DND-41 (cell line): ENCODE results near the gene ECM1.

Source experiments
- ATAC-seq: fragments of 200-7000 bp; cut with Tn5 transposase; 3 replicates; pipeline ENCODE4 v1.9.1; 2021; ENCODE audit warnings: low read depth; ENCODE audit not compliant: insufficient read depth
- DNase-seq: peaks from one replicate; pipeline ENCODE4 v3.0.0-alpha.2; 2020
- H2AFZ ChIP-seq: 2 replicates; pipeline ENCODE4 v1.6.0; 2012; ENCODE audit warnings: low read depth, low read length
- H3K27ac ChIP-seq: 2 replicates; pipeline ENCODE4 v1.5.1; 2012; ENCODE audit warnings: low read length, inconsistent platforms
- H3K27me3 ChIP-seq: fragments of 200-600 bp; sonication (generic); 2 replicates; pipeline ENCODE4 v1.6.0; 2012; ENCODE audit warnings: low read length, mild to moderate bottlenecking, inconsistent platforms; ENCODE audit not compliant: insufficient read depth, poor library complexity
- H3K36me3 ChIP-seq: 2 replicates; pipeline ENCODE4 v1.5.1; 2012; ENCODE audit warnings: low read length, inconsistent platforms; ENCODE audit not compliant: insufficient read depth
- H3K4me1 ChIP-seq: 2 replicates; pipeline ENCODE4 v1.5.1; 2012; ENCODE audit warnings: mild to moderate bottlenecking, low read length; ENCODE audit not compliant: insufficient read depth
- H3K4me2 ChIP-seq: 2 replicates; pipeline ENCODE4 v1.6.0; 2012; ENCODE audit warnings: mild to moderate bottlenecking, moderate library complexity, low read length, inconsistent platforms; ENCODE audit not compliant: insufficient read depth
- H3K4me3 ChIP-seq, 2 experiments: fragments of 200-600 bp in 1 of 2; shearing (Covaris generic) in 1 of 2; 2 replicates each; pipeline ENCODE4 v1.5.1; 2012 to 2016; ENCODE audit warnings: inconsistent platforms in 2 of 2, low read length in 2 of 2, mild to moderate bottlenecking in 2 of 2, low read depth in 1 of 2, moderate library complexity in 1 of 2
- H3K79me2 ChIP-seq: 2 replicates; pipeline ENCODE4 v1.6.0; 2012; ENCODE audit warnings: low read length, inconsistent platforms; ENCODE audit not compliant: insufficient read depth
- H3K9ac ChIP-seq: 2 replicates; pipeline ENCODE4 v1.6.0; 2012; ENCODE audit warnings: low read depth, mild to moderate bottlenecking, inconsistent platforms, low read length, moderate library complexity
- H3K9me3 ChIP-seq: 2 replicates; pipeline ENCODE4 v1.5.1; 2012; ENCODE audit warnings: low read length, moderate library complexity, mild to moderate bottlenecking, inconsistent platforms; ENCODE audit not compliant: insufficient read depth, severe bottlenecking
- H4K20me1 ChIP-seq: 2 replicates; pipeline ENCODE4 v1.6.0; 2012; ENCODE audit warnings: low read length; ENCODE audit not compliant: insufficient read depth
- CTCF ChIP-seq: IDR thresholded peaks from 2 replicates; pipeline ENCODE4 v1.5.1; 2012; ENCODE audit warnings: borderline replicate concordance, low read length, moderate library complexity, mild to moderate bottlenecking; ENCODE audit not compliant: poor library complexity, severe bottlenecking; ENCODE audit errors: extremely low read depth
- EZH2 ChIP-seq: IDR thresholded peaks from 3 replicates; pipeline ENCODE4 v1.6.1; 2012; ENCODE audit warnings: borderline replicate concordance, low read depth, mild to moderate bottlenecking, moderate library complexity, low read length, inconsistent platforms; ENCODE audit not compliant: severe bottlenecking

ECM1 gene

GRCh38 chr1:150512846-150513245 is 4.9 kb downstream of the ECM1 start:
- Histone ChIP-seq H3K36me3 (0 out of 2 replicates have a peak, but pooled peaks cover 3% of the 10 kb centered on the region), H4K20me1 (no peaks in the 10 kb centered on the region), H3K27ac (no peak overlapping the region), H3K4me3 (no peak overlapping the region), H3K27me3 (no peaks in the 10 kb centered on the region), H3K9me3 (no peaks in the 10 kb centered on the region), H3K79me2 (no peaks in the 10 kb centered on the region), H3K4me2 (no peak overlapping the region), H3K9ac (no peak overlapping the region), H2AFZ (no peak overlapping the region), H3K4me1 (peaks cover 16% of the 10 kb centered on the region)
- TF ChIP-seq EZH2, result no peak
- TF ChIP-seq CTCF, result no peak
- no peak for ATAC-seq
- no peak for DNase-seq

GRCh38 chr1:150513351-150513791 is 5.5 kb downstream of the ECM1 start:
- H3K4me3 ChIP-seq, result no peak overlapping the region
- H3K36me3 ChIP-seq, result no peaks in the 10 kb centered on the region
- no peak overlapping the region for H2AFZ ChIP-seq
- no peaks in the 10 kb centered on the region for H4K20me1 ChIP-seq
- peaks cover 16% of the 10 kb centered on the region for H3K4me1 ChIP-seq
- H3K27me3 ChIP-seq, result no peaks in the 10 kb centered on the region
- DNase-seq (no peak), ATAC-seq (no peak)
- H3K27ac ChIP-seq, result no peak overlapping the region
- no peak overlapping the region for H3K4me2 ChIP-seq
- no peaks in the 10 kb centered on the region for H3K79me2 ChIP-seq
- no peaks in the 10 kb centered on the region for H3K9me3 ChIP-seq
- TF ChIP-seq EZH2 (no peak), CTCF (no peak)
- no peak overlapping the region for H3K9ac ChIP-seq

- no peak overlapping the region for H3K27ac ChIP-seq
- H3K27me3 ChIP-seq, result no peaks in the 10 kb centered on the region
- H3K9me3 ChIP-seq, result no peaks in the 10 kb centered on the region
- ATAC-seq, result no peak
- no peaks in the 10 kb centered on the region for H3K36me3 ChIP-seq
- no peak overlapping the region for H3K4me3 ChIP-seq
- H3K4me2 ChIP-seq, result no peak overlapping the region
- no peaks in the 10 kb centered on the region for H4K20me1 ChIP-seq
- H2AFZ ChIP-seq, result no peak overlapping the region
- no peaks in the 10 kb centered on the region for H3K79me2 ChIP-seq
- DNase-seq, result no peak
- TF ChIP-seq CTCF (no peak), EZH2 (no peak)
- no peak overlapping the region for H3K9ac ChIP-seq
- H3K4me1 ChIP-seq, result peaks cover 16% of the 10 kb centered on the region
Observed at GRCh38 chr1:150514260-150514659, 6.4 kb downstream of the ECM1 start.

GRCh38 chr1:150514913-150515327 is 7.0 kb downstream of the ECM1 start:
- Histone ChIP-seq H3K79me2 (no peaks in the 10 kb centered on the region), H3K4me2 (peak overlapping the region; percentile 94), H3K27ac (peak overlapping the region; percentile 2; the same call in 1 of the 2 replicates), H3K36me3 (no peaks in the 10 kb centered on the region), H3K9ac (peak overlapping the region; percentile 72), H3K4me3 (peak overlapping the region in 1 of 2 experiments; percentile 94; a peak in 2 of 4 replicates), H2AFZ (peak overlapping the region; percentile 99), H3K27me3 (no peaks in the 10 kb centered on the region), H3K9me3 (no peaks in the 10 kb centered on the region), H4K20me1 (no peaks in the 10 kb centered on the region), H3K4me1 (peaks cover 16% of the 10 kb centered on the region)
- TF ChIP-seq EZH2 (no peak), CTCF (no peak)
- no peak for DNase-seq
- no peak for ATAC-seq
